Stimulated activated CD8-positive, alpha-beta memory T cell treated with anti-CD3 and anti-CD28 coated beads, Interleukin-7, amount 100 ng/mL, for 1 hour (primary cell): ENCODE data around the gene ZNF492.
"Not testable (repeated sequence)": the region's sequence is repeated elsewhere in the genome, so short reads cannot be mapped to it uniquely, and the experiment has no call there.

Experiments used
- DNase-seq, 2 donors: peaks; one replicate each; pipeline ENCODE4 v3.0.0-alpha.2; 2020; ENCODE audit warnings: low read depth in 2 of 2

Gene ZNF492

GRCh38 chr19:22617614-22618320 is 16.4 kb upstream of the ZNF492 start:
- DNase-seq, result no peak

DNA sequence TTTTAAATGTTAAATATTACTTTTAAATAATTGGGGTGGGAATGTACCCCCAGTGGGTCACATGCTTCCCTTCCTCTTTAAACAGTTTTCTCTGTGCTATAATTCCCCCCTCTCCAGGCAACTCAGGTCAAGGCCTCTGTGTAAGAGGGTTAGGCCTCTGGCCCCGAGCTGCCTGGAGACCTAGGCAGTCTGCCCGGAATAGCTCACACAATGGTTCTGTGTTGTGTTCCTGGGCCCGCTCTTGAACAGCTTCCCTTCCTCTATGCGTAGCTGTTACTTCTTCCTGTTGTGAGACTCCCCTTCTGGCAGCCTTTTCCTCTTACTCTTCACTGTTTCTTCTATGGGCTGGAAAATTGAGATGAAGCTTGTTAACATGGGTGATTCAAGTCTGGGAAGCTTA is 14.8 kb upstream of the ZNF492 start:
- no peak for DNase-seq

DNA sequence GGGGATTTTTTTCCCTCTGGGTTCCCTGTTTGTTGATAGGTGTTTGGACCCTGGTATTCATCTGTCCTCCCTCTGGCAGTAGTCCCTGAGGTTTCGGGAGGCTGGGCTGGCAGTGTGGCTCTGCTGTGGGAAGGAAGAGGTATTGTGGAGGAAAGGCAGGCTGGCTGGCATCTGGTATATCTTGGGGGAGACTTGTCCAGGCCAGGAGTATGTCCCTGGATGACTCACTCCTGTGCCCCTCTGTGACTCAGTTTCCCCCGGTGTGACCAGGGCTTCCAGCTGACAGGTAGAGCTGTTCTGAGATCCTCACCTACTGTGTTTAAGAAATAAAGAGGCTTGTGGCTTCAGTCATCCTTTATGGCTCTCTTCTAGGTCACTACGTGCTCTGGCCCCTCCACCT is 14.2 kb upstream of the ZNF492 start:
- no peak for DNase-seq

DNA sequence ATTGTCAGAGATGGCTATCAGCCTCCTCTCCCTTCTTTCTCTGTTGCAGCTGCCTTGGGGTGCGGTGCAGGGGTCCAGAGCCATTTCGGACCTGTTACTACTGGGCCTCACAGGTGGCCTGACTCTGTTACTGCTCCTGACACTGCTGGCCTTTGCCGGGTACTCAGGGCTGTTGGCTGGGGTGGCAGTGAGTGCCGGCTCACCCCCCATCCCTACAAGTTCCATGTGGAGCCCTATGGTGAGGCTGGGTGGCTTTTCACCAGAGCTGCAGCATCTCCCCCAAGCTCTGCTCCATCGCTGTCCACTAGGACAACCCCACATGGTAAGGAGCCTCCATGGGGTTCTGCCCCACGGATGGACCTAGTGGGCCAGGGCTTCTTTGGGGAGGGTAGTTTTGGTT is 13.7 kb upstream of the ZNF492 start:
- no peak for DNase-seq

GRCh38 chr19:22620912-22621311 is 13.2 kb upstream of the ZNF492 start:
- DNase-seq, result no peak

- no peak for DNase-seq
Observed at GRCh38 chr19:22622020-22622419, 12.1 kb upstream of the ZNF492 start.

- no peak for DNase-seq
Observed at GRCh38 chr19:22622901-22623840, 11.0 kb upstream of the ZNF492 start.

GRCh38 chr19:22623841-22624221 is 10.3 kb upstream of the ZNF492 start:
- no peak for DNase-seq

DNA sequence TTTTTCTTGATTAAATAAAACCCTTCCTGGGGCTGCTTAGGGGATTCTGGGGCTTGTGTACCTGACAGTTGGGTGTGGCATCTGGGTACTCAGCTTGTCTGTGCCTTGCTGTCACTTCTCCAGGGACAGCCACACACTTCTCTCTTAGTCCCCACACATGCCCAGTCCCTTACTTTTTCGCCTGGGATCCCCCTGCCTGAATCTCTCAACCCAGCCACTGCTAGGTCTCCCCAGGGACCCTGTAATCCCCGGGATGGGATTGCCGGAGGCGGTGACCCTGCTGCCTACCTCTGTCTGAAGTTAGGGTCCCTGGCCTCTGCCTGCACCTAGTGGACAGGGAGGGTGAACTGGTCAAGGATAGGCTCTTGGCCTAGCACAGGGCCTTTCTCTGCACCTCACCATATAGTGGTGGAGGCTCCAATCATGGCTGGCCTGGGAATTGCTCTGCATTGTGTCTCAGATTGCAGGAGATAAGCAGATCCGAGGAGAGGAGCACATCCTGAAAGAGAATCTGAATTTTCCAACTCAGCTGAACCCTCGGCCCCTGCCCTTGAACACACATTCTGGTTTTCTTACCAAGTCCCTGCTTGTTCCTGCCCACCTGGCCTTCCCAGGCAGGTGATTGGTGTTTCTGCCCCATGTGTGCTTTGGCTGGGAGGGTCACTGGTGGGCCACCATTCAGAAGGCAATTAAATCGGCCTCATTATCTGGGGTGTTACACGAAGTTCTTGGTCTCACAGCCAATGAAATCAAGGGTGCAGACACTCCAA is 8.7 kb upstream of the ZNF492 start:
- DNase-seq, result no peak

DNA sequence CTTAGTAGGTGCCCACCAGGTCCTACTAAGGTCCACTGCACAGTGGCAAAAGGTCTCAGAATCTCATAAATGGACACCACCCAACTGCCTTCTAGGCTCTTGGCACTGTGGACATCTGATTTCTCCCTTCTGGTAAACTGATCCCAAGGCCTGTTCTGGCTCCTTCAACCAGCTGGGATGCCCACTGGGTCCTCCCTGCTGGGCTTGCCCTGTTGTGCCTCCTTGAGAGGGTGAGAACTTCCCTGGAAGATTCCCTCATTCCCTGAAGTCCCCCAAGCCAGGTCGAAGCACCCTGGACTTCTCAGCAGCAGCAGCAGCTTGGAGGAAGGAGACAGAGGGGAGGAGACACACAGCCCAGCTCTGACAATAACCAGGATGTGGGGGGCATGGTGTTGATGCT is 6.6 kb upstream of the ZNF492 start:
- no peak for DNase-seq

DNA sequence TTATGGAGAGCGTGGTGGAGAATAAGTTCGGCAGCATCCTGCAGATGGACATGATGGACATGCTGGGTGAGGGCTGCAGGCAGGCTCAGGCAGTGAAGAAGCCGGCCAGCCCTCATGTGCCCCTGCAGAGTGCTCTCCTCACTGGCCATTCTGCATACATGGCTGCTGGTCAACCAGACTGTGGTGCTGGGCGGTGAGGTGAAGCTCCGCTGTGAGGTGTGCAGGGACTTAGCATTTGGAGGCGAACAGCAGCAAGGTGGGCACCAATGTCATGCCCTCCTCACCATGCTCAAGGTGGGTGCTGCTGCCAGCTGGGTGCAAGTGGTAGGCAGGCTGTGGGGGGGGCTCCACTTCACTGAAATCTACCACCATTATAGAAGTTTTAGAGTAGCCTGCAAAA is 5.7 kb upstream of the ZNF492 start:
- no peak for DNase-seq

GRCh38 chr19:22634450-22634827 is 315 bp downstream of the ZNF492 start:
- DNase-seq, result no peak

DNA sequence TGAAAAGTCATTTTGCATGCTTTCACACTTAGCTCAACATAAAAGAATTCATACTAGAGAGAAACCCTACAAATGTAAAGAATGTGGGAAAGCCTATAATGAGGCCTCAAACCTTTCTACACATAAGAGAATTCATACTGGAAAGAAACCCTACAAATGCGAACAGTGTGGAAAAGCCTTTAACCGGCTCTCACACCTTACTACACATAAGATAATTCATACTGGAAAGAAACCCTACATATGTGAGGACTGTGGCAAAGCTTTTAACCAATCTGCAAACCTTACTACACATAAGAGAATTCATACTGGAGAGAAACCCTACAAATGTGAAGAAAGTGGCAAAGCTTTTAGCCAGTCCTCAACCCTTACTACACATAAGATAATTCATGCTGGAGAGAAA is 51.4 kb downstream of the ZNF492 start:
- DNase-seq, result not testable (repeated sequence)

GRCh38 chr19:22702661-22703060 is 68.5 kb downstream of the ZNF492 start:
- not testable (repeated sequence) for DNase-seq

DNA sequence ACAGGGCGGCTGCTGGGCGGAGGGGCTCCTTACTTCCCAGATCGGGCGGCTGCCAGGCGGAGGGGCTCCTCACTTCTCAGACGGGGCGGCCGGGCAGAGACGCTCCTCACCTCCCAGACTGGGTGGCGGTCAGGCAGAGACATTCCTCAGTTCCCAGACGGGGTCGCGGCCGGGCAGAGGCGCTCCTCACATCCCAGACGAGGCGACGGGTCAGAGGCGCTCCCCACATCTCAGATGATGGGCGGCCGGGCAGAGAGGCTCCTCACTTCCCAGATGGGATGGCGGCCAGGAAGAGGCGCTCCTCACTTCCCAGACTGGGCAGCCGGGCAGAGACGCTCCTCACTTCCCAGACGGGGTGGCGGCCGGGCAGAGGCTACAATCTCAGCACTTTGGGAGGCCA is 69.0 kb downstream of the ZNF492 start:
- DNase-seq, result not testable (repeated sequence)

GRCh38 chr19:22708983-22709382 is 74.9 kb downstream of the ZNF492 start:
- no peak for DNase-seq
